AG10803 (cell line): ENCODE measurements around the gene NRXN2.

Experiments used
- DNase-seq: peaks from one replicate; pipeline ENCODE4 v3.0.0; 2010; ENCODE audit warnings: low read depth
- H3K4me3 ChIP-seq: 2 replicates; pipeline ENCODE4 v1.5.1; 2011; ENCODE audit warnings: mild to moderate bottlenecking, low read length, control low read depth
- CTCF ChIP-seq: conservative IDR thresholded peaks from 2 replicates; pipeline ENCODE4 v1.5.1; 2011; ENCODE audit warnings: mild to moderate bottlenecking, low read length, control low read depth, inconsistent platforms

Gene NRXN2

GRCh38 chr11:64641596-64642417, 81.2 kb downstream of the NRXN2 start:
- no peak for DNase-seq
- TF ChIP-seq CTCF, result no peak
- no peak overlapping the region for H3K4me3 ChIP-seq

- DNase-seq, result no peak
- TF ChIP-seq CTCF, result no peak
- no peak overlapping the region for H3K4me3 ChIP-seq
These were observed 83.1 kb downstream of the NRXN2 start for GRCh38 chr11:64639885-64640284.

- DNase-seq, result no peak
- H3K4me3 ChIP-seq, result no peak overlapping the region
- no peak for TF ChIP-seq CTCF
These were observed 84.2 kb downstream of the NRXN2 start for GRCh38 chr11:64638829-64639228.

GRCh38 chr11:64638018-64638665, 84.9 kb downstream of the NRXN2 start:
- TF ChIP-seq CTCF, result no peak
- H3K4me3 ChIP-seq, result no peak overlapping the region
- DNase-seq, result no peak

- H3K4me3 ChIP-seq, result no peak overlapping the region
- DNase-seq, result no peak
- TF ChIP-seq CTCF, result no peak
These were observed 85.5 kb downstream of the NRXN2 start for GRCh38 chr11:64637334-64638017.

- TF ChIP-seq CTCF, result no peak
- DNase-seq, result no peak
- H3K4me3 ChIP-seq, result no peak overlapping the region
These were observed 89.3 kb downstream of the NRXN2 start for GRCh38 chr11:64633555-64634159.
